ENCODE measurements around the gene ESCO1.
"Not testable (repeated sequence)": the region's sequence is repeated elsewhere in the genome, so short reads cannot be mapped to it uniquely, and the experiment has no call there.

ESCO1 gene, protein sequence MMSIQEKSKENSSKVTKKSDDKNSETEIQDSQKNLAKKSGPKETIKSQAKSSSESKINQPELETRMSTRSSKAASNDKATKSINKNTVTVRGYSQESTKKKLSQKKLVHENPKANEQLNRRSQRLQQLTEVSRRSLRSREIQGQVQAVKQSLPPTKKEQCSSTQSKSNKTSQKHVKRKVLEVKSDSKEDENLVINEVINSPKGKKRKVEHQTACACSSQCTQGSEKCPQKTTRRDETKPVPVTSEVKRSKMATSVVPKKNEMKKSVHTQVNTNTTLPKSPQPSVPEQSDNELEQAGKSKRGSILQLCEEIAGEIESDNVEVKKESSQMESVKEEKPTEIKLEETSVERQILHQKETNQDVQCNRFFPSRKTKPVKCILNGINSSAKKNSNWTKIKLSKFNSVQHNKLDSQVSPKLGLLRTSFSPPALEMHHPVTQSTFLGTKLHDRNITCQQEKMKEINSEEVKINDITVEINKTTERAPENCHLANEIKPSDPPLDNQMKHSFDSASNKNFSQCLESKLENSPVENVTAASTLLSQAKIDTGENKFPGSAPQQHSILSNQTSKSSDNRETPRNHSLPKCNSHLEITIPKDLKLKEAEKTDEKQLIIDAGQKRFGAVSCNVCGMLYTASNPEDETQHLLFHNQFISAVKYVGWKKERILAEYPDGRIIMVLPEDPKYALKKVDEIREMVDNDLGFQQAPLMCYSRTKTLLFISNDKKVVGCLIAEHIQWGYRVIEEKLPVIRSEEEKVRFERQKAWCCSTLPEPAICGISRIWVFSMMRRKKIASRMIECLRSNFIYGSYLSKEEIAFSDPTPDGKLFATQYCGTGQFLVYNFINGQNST

GRCh38 chr18:21600526-21601410 is at the start of gene ESCO1:
Gene ESCO1 (minus strand): TSS chr18:21600704. CDS start chr18:21574843, 25,861 bp downstream.
- DNase-seq: peak; percentile 99

- not testable (repeated sequence) for DNase-seq
These were observed 39.9 kb upstream of the ESCO1 start for GRCh38 chr18:21640375-21640774.

DNA sequence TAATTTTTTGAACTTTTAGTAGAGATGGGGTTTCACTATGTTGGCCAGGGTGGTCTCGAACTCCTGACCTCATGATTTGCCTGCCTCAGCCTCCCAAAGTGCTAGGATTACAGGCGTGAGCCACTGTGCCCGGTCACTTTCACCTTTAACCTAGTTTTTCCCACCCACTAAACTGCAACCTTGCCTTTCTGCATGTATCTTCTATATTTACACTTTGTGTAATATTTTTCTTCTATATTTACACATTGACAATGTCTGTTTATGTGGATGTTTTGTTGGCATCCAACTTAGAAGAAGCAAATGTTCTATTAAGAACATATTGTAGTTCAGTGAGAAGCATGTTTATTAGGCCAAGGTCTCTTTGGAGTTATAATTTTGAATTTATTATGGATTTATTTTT is 38.3 kb upstream of the ESCO1 start:
- DNase-seq: no peak

DNA sequence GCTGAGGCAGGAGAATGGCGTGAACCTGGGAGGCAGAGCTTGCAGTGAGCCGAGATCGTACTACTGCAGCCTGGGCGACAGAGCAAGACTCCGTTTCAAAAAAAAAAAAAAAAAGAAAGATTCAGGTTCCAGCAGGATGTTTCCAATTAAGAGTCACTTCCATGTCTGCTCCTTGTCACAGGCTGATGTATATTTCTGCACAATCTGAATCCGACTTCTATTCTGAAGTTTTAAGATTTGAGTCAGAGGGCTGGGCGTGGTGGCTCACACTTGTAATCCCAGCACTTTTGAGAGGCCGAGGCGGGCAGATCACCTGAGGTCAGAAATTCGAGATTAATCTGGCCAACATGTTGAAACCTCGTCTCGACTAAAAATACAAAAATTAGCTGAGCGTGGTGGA is 36.3 kb upstream of the ESCO1 start:
- DNase-seq: no peak

GRCh38 chr18:21634588-21635199 is 34.2 kb upstream of the ESCO1 start:
- no peak for DNase-seq

- DNase-seq: no peak
These were observed 31.9 kb upstream of the ESCO1 start for GRCh38 chr18:21632393-21632792.

DNA sequence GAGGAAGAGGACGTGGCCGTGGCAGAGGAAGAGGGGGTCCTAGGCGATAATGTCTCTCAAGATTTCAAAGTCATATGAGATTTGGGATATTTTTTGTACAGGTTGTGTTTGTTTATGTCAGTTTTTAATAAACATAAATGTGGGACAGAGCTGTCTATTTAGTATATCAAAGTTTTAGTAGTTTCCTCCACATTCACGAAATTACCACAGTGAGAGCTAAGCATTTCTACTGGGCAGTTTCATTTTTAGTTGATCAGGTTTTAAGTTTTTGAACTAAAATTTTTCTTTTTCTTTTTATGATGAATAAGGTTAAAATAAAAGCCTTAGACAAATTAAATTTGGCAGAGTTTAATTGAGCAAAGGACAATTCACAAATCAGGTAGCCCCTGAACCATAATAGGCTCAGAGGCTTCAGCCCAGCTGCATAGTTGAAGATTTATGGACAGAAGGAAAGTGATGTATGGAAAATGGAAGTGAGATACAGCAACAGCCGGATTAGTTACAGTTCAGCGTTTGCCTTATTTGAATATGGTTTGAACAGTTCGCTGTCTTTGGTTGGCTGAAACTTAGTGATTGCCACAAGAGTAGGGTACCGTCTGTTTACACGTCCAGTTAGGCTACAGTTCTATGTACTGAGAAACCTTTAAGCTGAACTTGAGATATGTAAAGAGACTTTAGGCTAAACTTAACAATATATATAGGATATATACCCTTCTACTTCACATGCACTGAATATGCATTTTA is 28.8 kb upstream of the ESCO1 start:
- DNase-seq: no peak

GRCh38 chr18:21621640-21622039 is 21.1 kb upstream of the ESCO1 start:
- DNase-seq: not testable (repeated sequence)

DNA sequence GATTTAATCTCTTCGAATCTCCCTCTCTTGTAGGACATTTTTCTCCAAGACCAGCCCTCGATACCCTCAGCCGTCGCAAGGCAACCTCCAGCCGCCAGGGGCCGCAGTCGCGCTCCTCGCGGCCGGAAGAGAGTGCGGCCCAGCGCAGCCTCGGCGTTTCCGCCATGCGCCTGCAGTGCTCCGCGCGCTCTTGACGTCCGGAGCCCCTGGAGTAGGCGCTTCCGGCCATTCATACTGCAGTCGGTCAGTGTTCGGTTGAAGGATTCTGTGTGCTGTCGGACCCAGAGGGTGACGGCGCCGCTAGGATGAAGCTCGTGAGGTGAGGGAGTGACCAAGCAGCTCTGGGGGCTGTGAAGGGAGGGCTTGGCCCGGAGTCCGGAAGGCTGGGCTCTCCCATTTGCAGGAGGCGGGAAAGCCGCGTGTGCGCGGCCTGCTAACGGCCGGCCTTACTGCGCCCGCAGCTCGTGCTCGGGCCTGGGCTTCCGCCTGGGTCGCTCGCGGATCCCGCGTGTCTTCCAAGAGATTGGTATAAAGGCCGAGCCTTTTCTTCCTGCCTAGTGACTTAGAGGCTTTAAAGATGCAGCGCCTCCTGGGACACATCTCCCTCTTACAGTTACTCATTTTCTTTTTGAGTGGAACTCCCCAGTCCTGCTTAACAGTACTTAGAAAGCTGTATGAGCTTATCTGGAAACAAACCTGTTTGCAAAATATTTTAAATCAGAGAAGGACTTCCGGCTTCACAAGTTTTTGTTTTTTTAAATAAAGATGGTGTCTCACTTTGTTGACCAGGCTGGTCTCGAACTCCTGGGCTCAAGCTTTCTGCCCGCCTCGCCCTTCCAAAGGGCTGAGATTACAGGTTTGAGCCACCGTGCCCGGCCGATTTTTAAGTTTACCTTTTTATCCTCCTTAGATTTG is 11.9 kb upstream of the ESCO1 start, which contains the start of gene SNRPD1:
TSS of gene SNRPD1 (plus strand) at position 190 of the 915 bp plus-strand sequence. CDS start at position 306, 116 bp downstream.
- peak; percentile 97 for DNase-seq

- DNase-seq: not testable (repeated sequence)
These were observed 11.1 kb upstream of the ESCO1 start for GRCh38 chr18:21611401-21612124.

- no peak for DNase-seq
These were observed 4.7 kb upstream of the ESCO1 start for GRCh38 chr18:21605213-21605612.

- DNase-seq: peak; percentile 73
These were observed 4.2 kb upstream of the ESCO1 start for GRCh38 chr18:21604671-21605070.

DNA sequence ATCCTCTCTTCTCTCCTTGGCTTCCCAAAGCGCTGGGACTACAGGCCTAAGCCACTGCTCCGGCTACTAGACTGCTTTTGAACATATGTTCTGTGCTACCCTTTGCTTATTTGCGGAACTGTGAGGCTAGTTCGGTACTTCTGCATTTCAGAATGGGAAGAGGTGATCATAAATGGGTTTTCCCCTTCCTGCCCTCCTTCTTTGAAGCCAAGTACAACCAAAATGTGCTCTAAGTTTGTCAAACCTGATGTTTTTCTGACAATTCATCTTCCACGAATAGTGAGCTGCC is 1.7 kb upstream of the ESCO1 start:
- DNase-seq: no peak

- DNase-seq: peak; percentile 79
These were observed 649 bp downstream of the ESCO1 start for GRCh38 chr18:21599585-21600525.

DNA sequence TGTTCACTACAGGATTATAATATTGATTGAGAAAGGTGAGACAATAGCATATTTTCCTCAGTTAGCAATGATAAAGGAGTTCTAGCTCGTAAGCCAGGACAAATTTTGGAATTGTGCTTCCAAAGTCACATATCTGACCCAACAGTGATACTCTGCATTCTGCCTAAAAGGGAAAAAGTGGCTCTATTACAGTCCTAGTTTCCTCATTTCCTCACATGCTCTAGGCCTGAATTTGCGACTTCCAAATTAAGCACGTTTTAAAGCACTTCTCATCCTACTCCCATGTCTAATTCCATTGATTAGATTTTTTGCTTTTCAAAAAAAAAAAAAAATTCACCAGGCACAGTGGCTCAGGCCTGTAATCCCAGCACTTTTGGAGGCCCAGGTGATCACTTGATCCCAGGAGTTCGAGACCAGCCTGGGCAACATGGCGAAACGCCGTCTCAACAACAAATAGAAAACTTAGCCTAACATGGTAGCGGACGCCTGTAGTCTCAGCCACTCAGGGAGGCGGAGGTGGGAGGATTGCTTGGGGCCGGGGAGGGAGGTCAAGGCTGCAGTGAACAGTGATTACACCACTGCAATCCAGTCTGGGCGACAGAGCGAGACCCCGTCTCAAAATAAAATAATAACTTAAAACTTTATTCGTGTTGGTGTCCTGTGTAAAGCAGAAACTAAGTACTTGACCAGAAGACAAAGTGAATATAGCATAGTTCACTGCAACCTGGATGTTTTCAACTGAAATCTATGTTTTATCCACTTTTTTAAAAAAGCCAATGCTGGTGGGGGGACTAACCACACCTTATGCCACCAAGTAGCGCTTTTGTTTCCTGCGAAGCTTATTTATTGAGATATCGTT is 1.5 kb downstream of the ESCO1 start:
- DNase-seq: peak; percentile 44

DNA sequence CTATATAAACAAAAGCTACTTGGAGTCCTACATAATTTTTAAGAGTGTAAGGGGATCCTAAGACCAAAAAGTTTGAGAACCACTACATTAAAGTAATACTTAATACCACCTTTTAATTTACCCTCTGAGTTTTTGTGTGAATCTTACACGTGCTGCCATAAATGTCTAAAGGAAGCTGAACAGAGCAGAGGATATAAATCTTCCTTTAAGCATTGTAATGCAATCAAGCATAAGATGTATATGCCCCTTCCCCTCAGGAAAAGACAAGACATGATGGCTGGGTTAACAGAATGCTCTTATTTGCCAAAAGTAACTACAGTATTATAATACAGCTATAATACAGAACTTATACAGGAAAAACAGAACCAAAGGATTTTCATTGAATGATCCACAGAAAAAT is 2.9 kb downstream of the ESCO1 start:
- no peak for DNase-seq

DNA sequence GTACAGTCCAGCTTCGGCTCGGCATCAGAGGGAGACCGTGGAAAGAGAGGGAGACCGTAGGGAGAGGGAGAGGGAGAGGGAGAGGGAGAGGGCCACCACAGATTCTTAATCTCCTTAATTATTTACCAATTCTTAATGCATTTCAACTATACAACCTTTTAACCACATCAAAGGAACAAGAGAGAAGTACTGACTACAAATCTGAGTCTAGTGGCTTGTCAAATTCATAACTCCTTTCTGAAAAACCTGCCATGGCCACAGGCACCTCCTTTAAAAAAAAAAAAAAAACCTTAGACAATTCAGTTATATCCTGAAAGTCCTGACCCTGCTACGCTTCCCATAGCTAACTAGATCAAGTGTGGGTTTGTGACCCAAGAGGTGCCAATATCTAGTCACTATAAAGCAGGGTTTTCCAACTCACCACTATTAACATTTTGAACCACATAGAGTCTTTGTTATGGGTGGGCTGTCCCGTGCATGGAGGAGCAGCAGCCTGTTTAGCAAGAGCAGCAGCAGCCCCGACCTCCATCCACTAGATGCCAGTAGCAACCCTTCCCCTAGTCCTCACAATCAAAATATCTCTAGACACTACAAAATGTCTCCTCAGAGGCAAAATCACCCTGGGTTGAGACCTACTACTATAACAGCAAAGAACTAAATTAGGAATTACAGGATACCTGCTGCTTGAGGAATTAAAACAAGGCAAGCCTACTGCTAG is 6.8 kb downstream of the ESCO1 start:
- no peak for DNase-seq
